Left ventricle myocardium inferior (tissue), 1 donor: ENCODE measurements around the gene ASIC2. TPM values are rescaled to one million over a fixed set of nuclear protein-coding genes. Genes with fewer than 3 reads are reported as not detected.

Experiments used
- DNase-seq: peaks from one replicate; pipeline ENCODE4 v3.0.0-alpha.2; 2020
- H3K27ac ChIP-seq: fragments of 200-600 bp; replicated peaks from 2 replicates; pipeline ENCODE4 v1.8.0; 2021
- H3K27me3 ChIP-seq: fragments of 200-600 bp; 2 replicates; pipeline ENCODE4 v1.8.0; 2021; ENCODE audit warnings: low read depth
- H3K36me3 ChIP-seq: fragments of 200-600 bp; 2 replicates; pipeline ENCODE4 v1.8.0; 2021
- H3K4me1 ChIP-seq: fragments of 200-600 bp; 2 replicates; pipeline ENCODE4 v1.8.0; 2021
- H3K4me3 ChIP-seq: fragments of 200-600 bp; 2 replicates; pipeline ENCODE4 v1.8.0; 2021; ENCODE audit warnings: mild to moderate bottlenecking, moderate library complexity
- H3K9me3 ChIP-seq: fragments of 200-600 bp; replicated peaks from 2 replicates; pipeline ENCODE4 v1.8.0; 2021
- CTCF ChIP-seq: fragments of 200-600 bp; IDR thresholded peaks from 2 replicates; pipeline ENCODE4 v1.8.0; 2021; ENCODE audit warnings: antibody characterized with exemption, mild to moderate bottlenecking, borderline replicate concordance
- intact Hi-C: fragments of 100-400 bp; cut with micrococcal nuclease; formaldehyde crosslinking; loops from one replicate; pipeline ENCODE4 v1.11.0; 2022
- total RNA-seq: library from RNA; stranded (reverse); fragmentation: NEBNext Ultra II Directional; extraction: Animal tissue kit (Norgen Biotek cat#: 25700); gene quantifications from one replicate; pipeline ENCODE4 v1.2.1, GENCODE V29; 2021
- donor health status: DM: no; HTN: yes; CAD: no; lungs with severe emphysema.

ASIC2 gene
- total RNA-seq, 1 donor from 2014 or later, result not detected

- H3K27ac ChIP-seq, result no peak overlapping the region
- intact Hi-C loops, result no loop called here
- no peak for TF ChIP-seq CTCF
- H3K27me3 ChIP-seq, result peaks cover 96% of the 10 kb centered on the region
- H3K4me3 ChIP-seq, result no peak overlapping the region
- H3K36me3 ChIP-seq, result no peaks in the 10 kb centered on the region
- H3K4me1 ChIP-seq, result peaks cover 17% of the 10 kb centered on the region
- DNase-seq, result no peak
- H3K9me3 ChIP-seq, result peaks cover 11% of the 10 kb centered on the region
These were observed 1.9 kb upstream of the ASIC2 start for GRCh38 chr17:33294994-33295393.

- Histone ChIP-seq H3K4me1 (peaks cover 17% of the 10 kb centered on the region), H3K9me3 (no peaks in the 10 kb centered on the region), H3K4me3 (peak overlapping the region; percentile 50), H3K27me3 (peaks cover 97% of the 10 kb centered on the region), H3K27ac (no peak overlapping the region), H3K36me3 (no peaks in the 10 kb centered on the region)
- TF ChIP-seq CTCF, result peak; percentile 29
- intact Hi-C loops, result no loop called here
- DNase-seq, result no peak
These were observed 704 bp downstream of the ASIC2 start for GRCh38 chr17:33292201-33292980.

GRCh38 chr17:33291248-33292200 is 1.6 kb downstream of the ASIC2 start:
- H3K27ac ChIP-seq, result no peak overlapping the region
- intact Hi-C loops, result no loop called here
- peak overlapping the region; percentile 50 for H3K4me3 ChIP-seq
- no peaks in the 10 kb centered on the region for H3K36me3 ChIP-seq
- peaks cover 17% of the 10 kb centered on the region for H3K4me1 ChIP-seq
- H3K9me3 ChIP-seq, result no peaks in the 10 kb centered on the region
- TF ChIP-seq CTCF, result no peak
- DNase-seq, result no peak
- H3K27me3 ChIP-seq, result peaks cover 98% of the 10 kb centered on the region

GRCh38 chr17:33290253-33290652 is 2.8 kb downstream of the ASIC2 start:
- DNase-seq, result no peak
- peaks cover 98% of the 10 kb centered on the region for H3K27me3 ChIP-seq
- no peak overlapping the region for H3K27ac ChIP-seq
- H3K4me3 ChIP-seq, result no peak overlapping the region
- H3K4me1 ChIP-seq, result peaks cover 17% of the 10 kb centered on the region
- no peaks in the 10 kb centered on the region for H3K36me3 ChIP-seq
- TF ChIP-seq CTCF, result no peak
- no peaks in the 10 kb centered on the region for H3K9me3 ChIP-seq
- intact Hi-C loops, result no loop called here

GRCh38 chr17:33288954-33289353 is 4.1 kb downstream of the ASIC2 start:
- no peak for DNase-seq
- intact Hi-C loops, result no loop called here
- Histone ChIP-seq H3K27me3 (peaks cover 89% of the 10 kb centered on the region), H3K9me3 (no peaks in the 10 kb centered on the region), H3K4me3 (no peak overlapping the region), H3K4me1 (peaks cover 17% of the 10 kb centered on the region), H3K27ac (no peak overlapping the region), H3K36me3 (no peaks in the 10 kb centered on the region)
- TF ChIP-seq CTCF, result no peak
